HepG2 (cell line): Measurements from ENCODE around the gene PTPRN. TPM values are rescaled to one million over a fixed set of nuclear protein-coding genes. Genes with fewer than 3 reads are reported as not detected.
A peak's percentile ranks its signal among the peaks of the same experiment; 100 is the strongest.

Experiments
- PPARG ChIP-seq: conservative IDR thresholded peaks from 2 replicates; pipeline ENCODE4 v1.6.1; 2016; ENCODE audit warnings: missing biosample characterization, missing genetic modification reagents
- RERE ChIP-seq: IDR thresholded peaks from 2 replicates; pipeline ENCODE4 v1.6.1; 2016; ENCODE audit warnings: low read depth, missing genetic modification reagents, missing compliant biosample characterization
- ZFAT ChIP-seq: sonication (generic); formaldehyde crosslinking; conservative IDR thresholded peaks from 2 replicates; pipeline ENCODE4 v1.8.1; 2023; ENCODE audit warnings: missing genetic modification reagents, inconsistent platforms
- ZNF567 ChIP-seq: sonication (generic); formaldehyde crosslinking; IDR thresholded peaks from 2 replicates; pipeline ENCODE4 v1.8.1; 2023; ENCODE audit warnings: mild to moderate bottlenecking, missing genetic modification reagents, borderline replicate concordance
- ZSCAN12 ChIP-seq: sonication (generic); formaldehyde crosslinking; IDR thresholded peaks from 2 replicates; pipeline ENCODE4 v1.9.0; 2021; ENCODE audit warnings: mild to moderate bottlenecking, missing genetic modification reagents
- polyA plus RNA-seq, 8 experiments: library from polyadenylated mRNA; depleted of rRNA in 3 of 8; stranded (reverse) in 7 of 8; unstranded in 1 of 8; fragments of >200 nt; fragmentation: Illumina TruSeq in 4 of 8; extraction: Trizol in 4 of 8; gene quantifications; 2 replicates each; pipeline versions ENCODE4 v1.2.1 to v1.2.3, GENCODE V29; 2011 to 2016; ENCODE audit warnings: low read depth in 4 of 8, missing spikeins in 1 of 8, mixed read lengths in 1 of 8; ENCODE audit not compliant: insufficient read depth in 1 of 8
- total RNA-seq, 5 experiments: library from RNA; depleted of rRNA; stranded (reverse); fragments of >200 nt; fragmentation: Illumina TruSeq; extraction: Trizol; gene quantifications; 2 replicates each; pipeline ENCODE4 v1.2.3, GENCODE V29; 2016; ENCODE audit warnings: low read depth in 1 of 5
- TF ChIP-seq, protein P1 (sequence below): sonication (generic); formaldehyde crosslinking; IDR thresholded peaks from 2 replicates; pipeline ENCODE4 v1.9.0; 2021; ENCODE audit warnings: missing genetic modification reagents, mild to moderate bottlenecking, borderline replicate concordance
- TF ChIP-seq, protein P2 (sequence below): sonication (generic); formaldehyde crosslinking; IDR thresholded peaks from 2 replicates; pipeline ENCODE4 v1.4.0; 2020; ENCODE audit warnings: mild to moderate bottlenecking, missing genetic modification reagents, borderline replicate concordance
- TF ChIP-seq, protein P3 (sequence below): sonication (generic); formaldehyde crosslinking; IDR thresholded peaks from 2 replicates; pipeline ENCODE4 v1.8.0; 2022; ENCODE audit warnings: mild to moderate bottlenecking, missing genetic modification reagents, moderate library complexity

The PTPRN gene
- total and polyA plus RNA-seq, 2 of the 13 experiments (the other 11 are each of a cell fraction or from before 2014, with no cell fraction given): 0.26 TPM; not detected in 1

GRCh38 chr2:219308142-219309101 is 779 bp downstream of the PTPRN start (continued):
- TF ChIP-seq RERE (CRISPR knock-in tag) (no peak), PPARG (peak; percentile 84), ZSCAN12 (peak; percentile 98), ZFAT (CRISPR knock-in tag) (peak; percentile 93), ZNF567 (CRISPR knock-in tag) (no peak)
- TF ChIP-seq, protein P1, sequence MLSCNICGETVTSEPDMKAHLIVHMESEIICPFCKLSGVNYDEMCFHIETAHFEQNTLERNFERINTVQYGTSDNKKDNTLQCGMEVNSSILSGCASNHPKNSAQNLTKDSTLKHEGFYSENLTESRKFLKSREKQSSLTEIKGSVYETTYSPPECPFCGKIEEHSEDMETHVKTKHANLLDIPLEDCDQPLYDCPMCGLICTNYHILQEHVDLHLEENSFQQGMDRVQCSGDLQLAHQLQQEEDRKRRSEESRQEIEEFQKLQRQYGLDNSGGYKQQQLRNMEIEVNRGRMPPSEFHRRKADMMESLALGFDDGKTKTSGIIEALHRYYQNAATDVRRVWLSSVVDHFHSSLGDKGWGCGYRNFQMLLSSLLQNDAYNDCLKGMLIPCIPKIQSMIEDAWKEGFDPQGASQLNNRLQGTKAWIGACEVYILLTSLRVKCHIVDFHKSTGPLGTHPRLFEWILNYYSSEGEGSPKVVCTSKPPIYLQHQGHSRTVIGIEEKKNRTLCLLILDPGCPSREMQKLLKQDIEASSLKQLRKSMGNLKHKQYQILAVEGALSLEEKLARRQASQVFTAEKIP (CRISPR knock-in tag): no peak
- TF ChIP-seq, protein P2, sequence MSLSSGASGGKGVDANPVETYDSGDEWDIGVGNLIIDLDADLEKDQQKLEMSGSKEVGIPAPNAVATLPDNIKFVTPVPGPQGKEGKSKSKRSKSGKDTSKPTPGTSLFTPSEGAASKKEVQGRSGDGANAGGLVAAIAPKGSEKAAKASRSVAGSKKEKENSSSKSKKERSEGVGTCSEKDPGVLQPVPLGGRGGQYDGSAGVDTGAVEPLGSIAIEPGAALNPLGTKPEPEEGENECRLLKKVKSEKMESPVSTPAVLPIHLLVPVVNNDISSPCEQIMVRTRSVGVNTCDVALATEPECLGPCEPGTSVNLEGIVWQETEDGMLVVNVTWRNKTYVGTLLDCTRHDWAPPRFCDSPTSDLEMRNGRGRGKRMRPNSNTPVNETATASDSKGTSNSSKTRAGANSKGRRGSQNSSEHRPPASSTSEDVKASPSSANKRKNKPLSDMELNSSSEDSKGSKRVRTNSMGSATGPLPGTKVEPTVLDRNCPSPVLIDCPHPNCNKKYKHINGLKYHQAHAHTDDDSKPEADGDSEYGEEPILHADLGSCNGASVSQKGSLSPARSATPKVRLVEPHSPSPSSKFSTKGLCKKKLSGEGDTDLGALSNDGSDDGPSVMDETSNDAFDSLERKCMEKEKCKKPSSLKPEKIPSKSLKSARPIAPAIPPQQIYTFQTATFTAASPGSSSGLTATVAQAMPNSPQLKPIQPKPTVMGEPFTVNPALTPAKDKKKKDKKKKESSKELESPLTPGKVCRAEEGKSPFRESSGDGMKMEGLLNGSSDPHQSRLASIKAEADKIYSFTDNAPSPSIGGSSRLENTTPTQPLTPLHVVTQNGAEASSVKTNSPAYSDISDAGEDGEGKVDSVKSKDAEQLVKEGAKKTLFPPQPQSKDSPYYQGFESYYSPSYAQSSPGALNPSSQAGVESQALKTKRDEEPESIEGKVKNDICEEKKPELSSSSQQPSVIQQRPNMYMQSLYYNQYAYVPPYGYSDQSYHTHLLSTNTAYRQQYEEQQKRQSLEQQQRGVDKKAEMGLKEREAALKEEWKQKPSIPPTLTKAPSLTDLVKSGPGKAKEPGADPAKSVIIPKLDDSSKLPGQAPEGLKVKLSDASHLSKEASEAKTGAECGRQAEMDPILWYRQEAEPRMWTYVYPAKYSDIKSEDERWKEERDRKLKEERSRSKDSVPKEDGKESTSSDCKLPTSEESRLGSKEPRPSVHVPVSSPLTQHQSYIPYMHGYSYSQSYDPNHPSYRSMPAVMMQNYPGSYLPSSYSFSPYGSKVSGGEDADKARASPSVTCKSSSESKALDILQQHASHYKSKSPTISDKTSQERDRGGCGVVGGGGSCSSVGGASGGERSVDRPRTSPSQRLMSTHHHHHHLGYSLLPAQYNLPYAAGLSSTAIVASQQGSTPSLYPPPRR (CRISPR knock-in tag): peak; percentile 28; the same call in 1 of the 2 replicates
- TF ChIP-seq, protein P3, sequence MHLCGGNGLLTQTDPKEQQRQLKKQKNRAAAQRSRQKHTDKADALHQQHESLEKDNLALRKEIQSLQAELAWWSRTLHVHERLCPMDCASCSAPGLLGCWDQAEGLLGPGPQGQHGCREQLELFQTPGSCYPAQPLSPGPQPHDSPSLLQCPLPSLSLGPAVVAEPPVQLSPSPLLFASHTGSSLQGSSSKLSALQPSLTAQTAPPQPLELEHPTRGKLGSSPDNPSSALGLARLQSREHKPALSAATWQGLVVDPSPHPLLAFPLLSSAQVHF (CRISPR knock-in tag): peak; percentile 89; the same call in 1 of the 2 replicates
